Kidney tubule cell (primary cell): ENCODE results near the gene CFL1.

Experiments
- DNase-seq: peaks from one replicate; pipeline ENCODE4 v3.0.0-alpha.2; 2018; ENCODE audit warnings: low spot score

CFL1 gene

DNA sequence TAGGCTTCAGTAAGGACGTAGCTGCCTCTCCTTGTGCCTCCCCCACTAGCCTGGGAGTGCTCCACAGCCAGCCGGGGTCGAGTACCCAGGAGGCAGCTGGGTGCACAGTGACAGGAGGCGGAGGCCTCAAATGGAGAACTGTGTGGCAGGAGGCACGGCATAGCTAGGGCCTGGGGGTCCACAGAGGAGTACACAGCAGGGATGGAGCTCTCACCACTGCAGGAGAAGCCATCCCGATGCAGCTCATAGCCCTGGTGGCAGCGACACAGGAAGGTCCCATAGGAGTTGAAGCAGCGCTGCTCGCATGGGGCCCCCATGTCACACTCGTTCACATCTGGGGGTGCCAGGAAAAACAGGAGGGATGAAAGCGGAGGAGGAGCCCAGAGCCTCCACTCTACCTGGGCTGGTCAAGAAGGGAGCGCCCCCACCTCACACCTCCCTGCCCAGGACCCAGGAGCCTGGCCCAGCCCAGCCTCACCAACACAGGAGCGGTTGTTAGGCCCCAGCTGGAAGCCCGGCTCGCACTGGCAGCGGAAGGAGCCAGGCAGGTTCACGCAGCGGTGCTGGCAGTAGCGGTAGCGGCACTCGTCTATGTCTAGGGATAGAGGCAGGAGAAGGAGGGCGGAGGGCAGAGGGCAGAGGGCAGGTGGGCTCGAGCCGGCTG is 11.8 kb upstream of the CFL1 start:
- DNase-seq = no peak

- DNase-seq = no peak
Measured at GRCh38 chr11:65868907-65869306, 10.9 kb upstream of the CFL1 start.

DNA sequence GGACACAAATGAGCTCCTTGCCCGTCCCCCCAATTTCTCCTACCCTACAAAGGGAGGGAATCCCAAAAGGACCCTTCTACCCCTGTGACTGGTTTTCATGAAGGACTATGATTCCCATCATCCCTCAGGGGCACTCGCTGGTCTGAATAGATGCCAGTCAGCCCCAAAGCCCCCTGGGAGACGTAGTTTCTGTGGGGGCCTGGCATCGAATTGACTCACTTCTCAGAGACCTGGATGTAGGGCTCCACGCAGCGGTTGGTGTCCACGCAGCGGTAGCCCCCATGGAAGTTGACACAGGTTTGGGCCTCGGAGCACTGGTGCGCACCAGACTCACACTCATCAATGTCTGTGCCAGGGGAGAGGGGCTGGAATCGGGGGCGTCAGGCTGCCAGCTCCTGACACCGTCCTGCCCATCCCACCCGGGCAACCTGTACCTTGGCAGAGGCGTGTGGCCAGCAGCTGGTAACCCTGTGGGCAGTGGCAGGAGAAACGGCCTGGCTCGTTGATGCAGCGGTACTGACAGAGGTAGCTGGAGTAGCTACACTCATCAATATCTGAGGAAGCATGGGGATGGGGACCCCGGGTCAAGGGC is 10.2 kb upstream of the CFL1 start:
- DNase-seq = no peak

GRCh38 chr11:65867284-65868071 is 9.5 kb upstream of the CFL1 start:
- DNase-seq = no peak

DNA sequence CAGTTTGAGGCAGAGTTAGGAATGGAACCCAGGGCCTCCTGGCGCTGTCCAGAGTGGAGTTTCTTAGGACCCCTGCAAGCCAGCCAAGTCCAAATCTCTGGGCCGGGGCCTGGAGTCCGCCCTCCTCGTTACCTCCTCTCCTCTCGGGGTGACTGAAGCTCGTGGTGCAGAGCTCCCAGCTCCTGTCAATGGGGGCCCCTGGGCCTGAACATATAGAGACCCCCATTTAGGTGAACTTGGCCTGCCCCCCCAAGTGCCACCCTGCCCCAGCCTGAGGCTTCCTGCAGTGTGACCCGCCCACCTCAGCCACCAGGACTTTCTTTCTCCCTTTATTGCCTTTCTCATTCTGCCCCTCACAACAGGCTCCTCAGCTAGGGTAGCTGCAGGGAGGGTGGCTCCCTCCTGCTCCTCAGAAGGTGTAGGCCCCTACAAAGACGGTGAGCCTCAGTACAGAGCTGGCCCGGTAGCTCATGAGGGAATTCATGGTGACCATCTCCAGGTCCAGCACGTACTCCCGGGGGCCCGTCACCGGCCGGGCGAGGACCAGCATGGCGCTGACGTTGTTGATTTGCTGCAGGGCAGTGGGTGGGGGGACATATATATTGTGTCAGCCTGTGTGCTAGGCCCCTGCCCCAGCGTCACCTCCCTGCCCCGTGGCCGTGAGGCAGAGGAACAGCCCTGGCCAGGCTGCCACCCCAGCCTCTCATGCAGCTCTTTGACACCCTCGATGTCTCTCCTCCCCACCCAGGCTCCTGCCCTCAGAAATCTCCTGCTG is 8.7 kb upstream of the CFL1 start:
- DNase-seq = no peak

GRCh38 chr11:65865550-65866172 is 7.7 kb upstream of the CFL1 start:
- DNase-seq = no peak

GRCh38 chr11:65864706-65865471 is 6.9 kb upstream of the CFL1 start:
- DNase-seq = no peak

GRCh38 chr11:65863889-65864705 is 6.1 kb upstream of the CFL1 start:
- DNase-seq = no peak

DNA sequence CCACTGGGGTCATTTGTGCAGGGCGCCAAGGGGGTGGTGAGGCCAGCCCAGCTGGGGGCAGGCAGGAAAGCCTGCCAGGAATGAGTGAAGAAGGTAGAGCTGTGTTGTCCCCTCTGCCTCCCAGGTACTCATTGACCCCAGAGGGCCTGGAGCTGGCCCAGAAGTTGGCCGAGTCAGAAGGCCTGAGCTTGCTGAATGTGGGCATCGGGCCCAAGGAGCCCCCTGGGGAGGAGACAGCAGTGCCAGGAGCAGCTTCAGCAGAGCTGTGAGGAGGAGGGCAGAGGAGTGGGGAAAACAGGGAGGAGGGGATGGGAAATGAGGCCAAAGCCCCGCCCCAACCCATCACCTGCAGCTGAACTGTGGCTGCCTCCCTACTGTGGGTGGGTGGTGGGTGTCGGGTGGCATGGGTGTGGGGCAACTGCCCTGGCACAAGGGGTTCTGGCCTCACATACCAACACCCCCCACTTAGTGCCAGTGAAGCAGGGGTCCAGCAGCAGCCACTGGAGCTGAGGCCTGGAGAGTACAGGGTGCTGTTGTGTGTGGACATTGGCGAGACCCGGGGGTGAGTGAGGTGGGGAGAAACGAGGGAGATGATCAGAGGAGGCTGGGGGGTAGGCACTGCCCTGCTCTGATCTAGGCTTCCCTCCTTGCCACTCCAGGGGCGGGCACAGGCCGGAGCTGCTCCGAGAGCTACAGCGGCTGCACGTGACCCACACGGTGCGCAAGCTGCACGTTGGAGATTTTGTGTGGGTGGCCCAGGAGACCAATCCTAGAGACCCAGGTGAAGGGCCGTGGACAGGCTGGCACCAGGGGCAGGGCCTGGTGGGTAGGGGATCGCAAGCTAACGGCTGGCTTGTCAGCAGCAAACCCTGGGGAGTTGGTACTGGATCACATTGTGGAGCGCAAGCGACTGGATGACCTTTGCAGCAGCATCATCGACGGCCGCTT is 5.2 kb upstream of the CFL1 start:
- DNase-seq = no peak

DNA sequence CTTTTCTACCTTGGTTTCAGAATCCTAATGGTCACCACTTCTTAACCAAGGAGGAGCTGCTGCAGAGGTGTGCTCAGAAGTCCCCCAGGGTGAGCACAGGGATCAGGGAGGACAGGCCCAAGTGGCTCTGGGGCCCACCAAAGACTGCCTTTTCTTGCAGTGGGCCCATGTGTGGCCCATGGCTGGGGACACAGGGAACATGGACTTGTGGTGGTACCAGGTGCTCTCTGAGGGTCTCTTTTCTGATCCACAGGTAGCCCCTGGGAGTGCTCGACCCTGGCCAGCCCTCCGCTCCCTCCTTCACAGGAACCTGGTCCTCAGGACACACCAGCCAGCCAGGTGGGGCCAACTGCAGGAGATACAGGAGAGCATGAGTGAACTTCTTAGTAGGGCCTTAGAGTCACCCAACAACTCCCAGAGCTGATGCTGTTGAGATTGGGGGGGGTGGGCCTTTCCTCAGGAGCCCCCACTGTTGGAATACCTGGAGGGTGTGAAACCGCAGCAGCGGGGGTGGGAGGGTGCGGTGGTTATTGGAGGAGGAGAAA is 4.3 kb upstream of the CFL1 start:
- DNase-seq = no peak

- DNase-seq = no peak
Measured at GRCh38 chr11:65861533-65862183, 3.7 kb upstream of the CFL1 start.

- DNase-seq = peak; percentile 30
Measured at GRCh38 chr11:65861165-65861505, 3.2 kb upstream of the CFL1 start.

DNA sequence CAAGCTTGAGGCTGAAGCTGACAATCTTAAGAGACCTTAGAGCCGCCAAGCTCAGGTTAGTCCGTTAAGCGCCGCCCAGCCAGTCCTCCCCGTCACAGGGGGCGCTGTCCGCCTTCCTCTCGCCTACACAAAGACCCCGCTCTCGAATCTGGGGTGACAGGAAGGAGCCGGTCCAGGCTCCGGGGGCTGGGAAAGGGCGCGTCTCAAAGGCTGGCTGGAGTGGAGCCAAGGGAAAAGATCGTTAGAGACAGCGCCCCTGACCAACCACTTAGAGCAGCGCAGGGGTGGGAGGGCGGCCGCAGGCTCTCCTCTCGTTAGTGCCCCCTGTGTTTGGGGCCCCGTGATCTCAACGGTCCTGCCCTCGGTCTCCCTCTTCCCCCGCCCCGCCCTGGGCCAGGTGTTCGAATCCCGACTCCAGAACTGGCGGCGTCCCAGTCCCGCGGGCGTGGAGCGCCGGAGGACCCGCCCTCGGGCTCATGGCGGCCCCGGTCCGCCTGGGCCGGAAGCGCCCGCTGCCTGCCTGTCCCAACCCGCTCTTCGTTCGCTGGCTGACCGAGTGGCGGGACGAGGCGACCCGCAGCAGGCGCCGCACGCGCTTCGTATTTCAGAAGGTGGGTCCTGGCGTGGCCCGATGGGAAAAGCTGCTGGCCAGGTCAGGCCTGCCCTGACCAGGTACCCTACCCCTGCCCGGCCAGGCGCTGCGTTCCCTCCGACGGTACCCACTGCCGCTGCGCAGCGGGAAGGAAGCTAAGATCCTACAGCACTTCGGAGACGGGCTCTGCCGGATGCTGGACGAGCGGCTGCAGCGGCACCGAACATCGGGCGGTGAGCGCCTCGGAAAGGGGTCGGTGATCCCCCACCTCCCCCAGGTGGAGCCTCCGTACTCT is 2.5 kb upstream of the CFL1 start, which contains the start of gene MUS81:
TSS of gene MUS81 (plus strand) at position 156 of the 887 bp plus-strand sequence. CDS start at position 477, 321 bp downstream.
- peak; percentile 98 for DNase-seq

DNA sequence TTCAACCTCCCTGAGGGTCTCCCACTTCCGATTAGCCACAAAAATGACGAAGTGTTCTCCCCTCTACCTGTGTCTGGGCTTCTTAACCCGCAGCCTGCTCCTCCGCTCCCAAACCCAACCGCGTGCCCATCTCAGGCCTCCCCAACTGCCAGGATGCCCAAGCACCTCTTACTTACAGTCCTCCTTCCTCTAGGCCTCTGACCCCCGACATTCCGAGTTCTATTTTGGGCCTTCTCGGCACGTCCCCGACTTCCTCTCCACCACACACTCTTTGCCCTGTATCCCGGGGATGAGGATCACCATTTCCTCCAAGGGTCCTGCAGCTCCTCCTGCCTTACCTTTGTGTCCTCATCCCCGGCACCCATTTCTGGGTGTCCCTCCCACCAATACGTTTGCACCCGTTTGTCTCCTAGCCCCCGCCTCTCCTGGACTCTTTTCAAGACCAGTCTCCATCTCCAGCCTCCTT is 1.9 kb upstream of the CFL1 start:
- no peak for DNase-seq

DNA sequence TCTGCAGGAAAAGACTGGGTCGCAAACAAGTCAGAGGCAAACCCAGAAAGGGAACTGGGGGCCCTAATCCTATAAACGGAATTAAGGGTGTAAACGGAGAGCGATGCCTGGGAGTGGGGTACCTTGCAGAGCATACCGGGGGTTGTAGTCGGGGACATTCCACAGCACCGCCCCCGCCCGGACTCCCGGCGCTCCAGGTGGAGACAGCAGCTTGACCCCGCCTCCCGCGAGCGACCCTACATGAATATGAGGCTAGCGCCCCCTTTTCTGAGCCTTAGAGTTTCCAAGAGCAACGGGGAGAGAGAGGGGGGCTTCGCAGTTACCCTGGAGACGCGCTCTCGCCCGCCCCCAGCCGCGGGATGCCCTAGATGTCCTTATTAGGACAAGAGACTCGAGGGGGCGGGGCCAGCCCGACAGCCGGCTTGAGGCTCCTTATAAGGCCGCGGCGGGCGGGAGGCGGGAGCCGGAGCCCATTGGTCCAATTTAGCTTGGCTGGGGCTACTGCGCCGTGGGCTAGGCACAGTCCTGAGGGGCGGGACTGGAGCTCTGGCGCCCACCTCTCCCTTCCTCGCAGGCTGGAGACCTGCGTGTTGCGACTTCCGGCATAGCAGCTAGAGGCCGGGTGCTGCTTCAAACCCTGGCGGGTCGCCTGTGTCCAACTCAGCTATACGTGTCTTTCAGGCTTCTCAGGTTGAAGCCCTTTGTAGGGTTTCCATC is 1.3 kb upstream of the CFL1 start:
- peak; percentile 99 for DNase-seq

GRCh38 chr11:65858681-65859087 is 704 bp upstream of the CFL1 start:
- DNase-seq = no peak

DNA sequence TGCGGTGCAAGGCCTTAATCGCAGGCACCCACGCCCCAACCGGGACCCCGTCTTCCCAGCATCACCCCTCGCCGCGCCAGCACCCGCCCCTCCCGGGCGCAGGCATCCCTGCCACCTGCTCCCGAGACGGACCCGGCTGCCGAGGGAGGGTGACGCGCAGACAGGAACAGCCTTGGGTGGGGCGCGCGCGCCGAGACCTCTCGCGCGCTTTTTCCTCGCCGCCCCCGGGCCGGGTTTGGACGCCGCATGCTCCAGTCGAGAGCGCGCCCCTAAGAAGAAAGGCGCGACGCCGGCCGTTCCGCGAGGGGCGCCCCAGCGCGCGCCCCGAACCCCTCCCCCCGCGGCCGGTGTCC is 504 bp downstream of the CFL1 start:
- no peak for DNase-seq
